Measurements from ENCODE around the gene PPP1R2.

DNA sequence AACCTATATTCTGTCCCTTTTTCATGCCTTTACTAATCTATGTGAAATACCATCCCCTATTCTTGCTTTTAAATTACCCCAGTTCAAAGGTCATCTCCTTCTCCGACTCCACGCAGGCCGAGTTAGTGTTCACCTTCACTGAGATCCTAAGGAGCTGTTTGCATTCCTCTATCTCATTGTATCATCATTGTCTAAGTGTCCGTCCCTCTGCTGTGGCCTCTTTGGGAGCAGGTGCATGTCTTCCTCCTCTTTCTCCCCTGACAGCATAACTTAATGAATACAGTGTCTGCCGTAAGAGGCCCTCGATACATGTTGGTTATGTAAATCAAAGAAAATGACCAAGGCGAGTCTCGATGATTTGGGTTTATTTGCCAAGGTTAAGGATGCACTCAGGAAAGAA lies 4.9 kb upstream of the PPP1R2 start:
- TF ChIP-seq EZH2phosphoT487 (IDR thresholded peaks at IDR 0.05; ENCODE audit: low read length), result no peak
- TF ChIP-seq, protein P1, sequence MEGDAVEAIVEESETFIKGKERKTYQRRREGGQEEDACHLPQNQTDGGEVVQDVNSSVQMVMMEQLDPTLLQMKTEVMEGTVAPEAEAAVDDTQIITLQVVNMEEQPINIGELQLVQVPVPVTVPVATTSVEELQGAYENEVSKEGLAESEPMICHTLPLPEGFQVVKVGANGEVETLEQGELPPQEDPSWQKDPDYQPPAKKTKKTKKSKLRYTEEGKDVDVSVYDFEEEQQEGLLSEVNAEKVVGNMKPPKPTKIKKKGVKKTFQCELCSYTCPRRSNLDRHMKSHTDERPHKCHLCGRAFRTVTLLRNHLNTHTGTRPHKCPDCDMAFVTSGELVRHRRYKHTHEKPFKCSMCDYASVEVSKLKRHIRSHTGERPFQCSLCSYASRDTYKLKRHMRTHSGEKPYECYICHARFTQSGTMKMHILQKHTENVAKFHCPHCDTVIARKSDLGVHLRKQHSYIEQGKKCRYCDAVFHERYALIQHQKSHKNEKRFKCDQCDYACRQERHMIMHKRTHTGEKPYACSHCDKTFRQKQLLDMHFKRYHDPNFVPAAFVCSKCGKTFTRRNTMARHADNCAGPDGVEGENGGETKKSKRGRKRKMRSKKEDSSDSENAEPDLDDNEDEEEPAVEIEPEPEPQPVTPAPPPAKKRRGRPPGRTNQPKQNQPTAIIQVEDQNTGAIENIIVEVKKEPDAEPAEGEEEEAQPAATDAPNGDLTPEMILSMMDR (IDR thresholded peaks at IDR 0.05; ENCODE audit: low read length), result no peak

Data from MM.1S (cell line).